ENCODE results near the gene PNMA6F. TPM values are rescaled to one million over a fixed set of nuclear protein-coding genes. Genes with fewer than 3 reads are reported as not detected.

PNMA6F gene
- total RNA-seq (2014; rRNA removed) (not detected in 2 replicates), Bru-seq, nascent RNA (not detected), BruChase-seq, experiment 1, labeled RNA remaining after a 6-hour chase (not detected), BruChase-seq, experiment 2, labeled RNA remaining after a 2-hour chase (not detected)
- long read RNA-seq = 0 reads

GRCh38 chrX:153321381-153322124, at the start of gene PNMA6F:
Gene PNMA6F (minus strand): TSS chrX:153321767. CDS start chrX:153320674, 1,093 bp downstream.
- intact Hi-C loops (cut with micrococcal nuclease) = no loop called here
- Histone ChIP-seq H3K9me3 (ENCODE audit: low read length) (no peaks in the 10 kb centered on the region), H3K27me3 (ENCODE audit: low read length) (0 out of 2 replicates have a peak, but pooled peaks cover 5% of the 10 kb centered on the region), H3K4me3 (ENCODE audit: low read length) (no peak within 1 kb of the TSS), H3K27ac (ENCODE audit: low read length) (no peak within 1 kb of the TSS), H3K9me2 (replicated peaks; ENCODE audit: low read length) (no peaks in the 10 kb centered on the region), H3K36me3 (ENCODE audit: low read depth, low read length) (no peaks in the 10 kb centered on the region), H3K4me2 (ENCODE audit: low read length) (no peak within 1 kb of the TSS), H3K79me2 (ENCODE audit: low read length) (no peaks in the 10 kb centered on the region), H3F3A (ENCODE audit: low read length, unreplicated experiment) (no peaks in the 10 kb centered on the region), H4K20me1 (ENCODE audit: low read length) (no peaks in the 10 kb centered on the region), H3K4me1 (ENCODE audit: insufficient read depth, low read length) (no peaks in the 10 kb centered on the region), H3K9ac (ENCODE audit: low read length) (no peak within 1 kb of the TSS), H2AFZ (ENCODE audit: low read length) (no peak within 1 kb of the TSS)
- DNase-seq = no peak
- ChIA-PET CTCF (no interaction called here), POLR2A (ENCODE audit: unreplicated experiment) (no interaction called here)
- BruUV-seq (replicated peaks) = no TSS peak
- TF ChIP-seq EZH2 (IDR thresholded peaks at IDR 0.05; ENCODE audit: low read length, unreplicated experiment) (no peak), EZH2phosphoT487 (IDR thresholded peaks at IDR 0.05; ENCODE audit: borderline replicate concordance, low read length) (no peak), CTCF (conservative IDR thresholded peaks at IDR 0.05; ENCODE audit: low read depth, low read length) (no peak)
- no peak for ATAC-seq

GRCh38 chrX:153371256-153371655, 49.7 kb upstream of the PNMA6F start:
- POLR2A ChIA-PET (ENCODE audit: unreplicated experiment) = no interaction called here

More at GRCh38 chrX:153371256-153371655, 49.7 kb upstream of the PNMA6F start:
- no peak for TF ChIP-seq EZH2phosphoT487 (IDR thresholded peaks at IDR 0.05; ENCODE audit: borderline replicate concordance, low read length)
- TF ChIP-seq CTCF (conservative IDR thresholded peaks at IDR 0.05; ENCODE audit: low read depth, low read length) = no peak
- no peak for TF ChIP-seq EZH2 (IDR thresholded peaks at IDR 0.05; ENCODE audit: low read length, unreplicated experiment)
- CTCF ChIA-PET = no interaction called here
- peaks cover 35% of the 10 kb centered on the region for H3K27me3 ChIP-seq (ENCODE audit: low read length)
- no peak for DNase-seq
- no peak overlapping the region for H2AFZ ChIP-seq (ENCODE audit: low read length)
- H3K4me3 ChIP-seq (ENCODE audit: low read length) = no peak overlapping the region
- no peaks in the 10 kb centered on the region for H3K36me3 ChIP-seq (ENCODE audit: low read depth, low read length)
- no peak overlapping the region for H3K27ac ChIP-seq (ENCODE audit: low read length)
- no peak overlapping the region for H3K4me2 ChIP-seq (ENCODE audit: low read length)
- no peaks in the 10 kb centered on the region for H4K20me1 ChIP-seq (ENCODE audit: low read length)
- H3K9me2 ChIP-seq (replicated peaks; ENCODE audit: low read length) = no peaks in the 10 kb centered on the region
- H3K9ac ChIP-seq (ENCODE audit: low read length) = no peak overlapping the region
- H3K4me1 ChIP-seq (ENCODE audit: insufficient read depth, low read length) = no peaks in the 10 kb centered on the region
- no peaks in the 10 kb centered on the region for H3K9me3 ChIP-seq (ENCODE audit: low read length)
- no peaks in the 10 kb centered on the region for H3K79me2 ChIP-seq (ENCODE audit: low read length)
- no TSS peak for BruUV-seq (replicated peaks)
- no peaks in the 10 kb centered on the region for H3F3A ChIP-seq (ENCODE audit: low read length, unreplicated experiment)
- no peak for ATAC-seq
- intact Hi-C loops (cut with micrococcal nuclease) = no loop called here

Measured in PC-3 (cell line).